Activated CD4-positive, alpha-beta T cell treated with anti-CD3 and anti-CD28 coated beads, Interleukin-2, amount 10 ng/mL, durations not matched to agents 24 days and 14 days (primary cell): ENCODE measurements around the gene PCDH8. TPM values are rescaled to one million over a fixed set of nuclear protein-coding genes. Genes with fewer than 3 reads are reported as not detected.
A peak's percentile ranks its signal among the peaks of the same experiment; 100 is the strongest.

Experiments
- DNase-seq: peaks from one replicate; pipeline ENCODE4 v3.0.0; 2022
- H3K27ac Mint-ChIP-seq: one replicate; pipeline ENCODE4 v1.8.0; 2022; ENCODE audit warnings: mild to moderate bottlenecking, mixed read lengths
- H3K27me3 Mint-ChIP-seq: one replicate; pipeline ENCODE4 v1.8.0; 2022; ENCODE audit warnings: mixed read lengths
- H3K36me3 Mint-ChIP-seq: one replicate; pipeline ENCODE4 v1.8.0; 2022; ENCODE audit warnings: low read depth, mild to moderate bottlenecking, mixed read lengths
- H3K4me1 Mint-ChIP-seq: one replicate; pipeline ENCODE4 v1.8.0; 2021; ENCODE audit warnings: mixed read lengths
- H3K4me3 Mint-ChIP-seq: one replicate; pipeline ENCODE4 v1.8.0; 2022; ENCODE audit warnings: mild to moderate bottlenecking, moderate library complexity, mixed read lengths
- H3K9me3 Mint-ChIP-seq: one replicate; pipeline ENCODE4 v1.8.0; 2021; ENCODE audit warnings: mixed read lengths
- intact Hi-C: fragments of 100-400 bp; cut with micrococcal nuclease; formaldehyde crosslinking; loops from one replicate; pipeline ENCODE4 v1.15.1; 2023
- total RNA-seq: library from RNA; stranded (reverse); gene quantifications from 2 replicates; pipeline ENCODE4 v1.2.3, GENCODE V29; 2022

Gene PCDH8
- total RNA-seq, 1 donor from 2014 or later = not detected

DNA sequence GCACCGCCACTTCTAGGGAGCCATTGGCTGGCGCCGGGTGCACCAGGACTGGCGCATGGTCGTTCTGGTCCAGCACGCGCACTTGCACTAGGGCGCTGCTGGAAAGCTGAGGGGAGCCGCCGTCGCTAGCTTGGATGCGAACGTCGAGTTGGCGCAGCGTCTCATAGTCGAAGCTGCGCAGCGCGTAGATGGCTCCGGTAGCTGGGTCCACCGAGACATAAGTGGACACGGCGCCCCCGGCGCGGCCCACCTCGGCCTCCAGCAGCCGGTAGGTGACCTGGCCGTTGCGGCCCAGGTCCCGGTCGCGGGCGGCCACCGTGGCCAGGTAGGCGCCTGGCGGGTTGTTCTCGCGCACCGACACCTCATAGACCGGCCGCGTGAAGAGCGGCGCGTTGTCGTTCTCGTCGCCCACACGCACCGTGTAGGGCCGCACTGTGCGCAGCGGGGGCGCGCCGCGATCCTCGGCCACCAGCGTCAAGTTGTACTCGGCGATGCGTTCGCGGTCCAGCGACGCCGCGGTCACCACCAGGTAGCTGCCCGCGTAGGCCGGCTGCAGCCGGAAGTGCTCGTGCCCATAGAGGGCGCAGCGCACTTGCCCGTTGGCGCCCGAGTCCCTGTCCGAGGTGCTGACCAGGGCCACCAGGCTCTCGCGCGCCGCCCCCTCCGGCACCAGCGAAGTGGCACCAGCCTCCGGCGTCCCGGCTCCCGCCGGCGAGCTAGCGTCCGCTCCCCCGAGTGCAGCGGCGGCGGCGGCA lies 1.7 kb downstream of the PCDH8 start:
- DNase-seq = peak; percentile 81
- peaks cover 19% of the 10 kb centered on the region for H3K9me3 Mint-ChIP-seq
- H3K36me3 Mint-ChIP-seq = peaks cover 8% of the 10 kb centered on the region
- H3K27ac Mint-ChIP-seq = no peak overlapping the region
- no peak overlapping the region for H3K4me3 Mint-ChIP-seq
- intact Hi-C loops = loop anchor here (5.0 kb wide), 2 partner anchors 179 to 229 kb away; no protein-coding TSS in a partner anchor
- H3K27me3 Mint-ChIP-seq = peaks cover 59% of the 10 kb centered on the region
- H3K4me1 Mint-ChIP-seq = peaks cover 11% of the 10 kb centered on the region

- Mint-ChIP-seq H3K36me3 (peaks cover 8% of the 10 kb centered on the region), H3K4me1 (peaks cover 8% of the 10 kb centered on the region), H3K4me3 (no peak overlapping the region), H3K27me3 (peaks cover 57% of the 10 kb centered on the region), H3K27ac (no peak overlapping the region), H3K9me3 (peaks cover 19% of the 10 kb centered on the region)
- intact Hi-C loops = loop anchor here (5.0 kb wide), 2 partner anchors 179 to 229 kb away; no protein-coding TSS in a partner anchor
- peak; percentile 75 for DNase-seq
Measured at GRCh38 chr13:52845766-52846566, 2.5 kb downstream of the PCDH8 start.

GRCh38 chr13:52845334-52845761 lies 3.1 kb downstream of the PCDH8 start:
- H3K9me3 Mint-ChIP-seq = peaks cover 16% of the 10 kb centered on the region
- H3K27me3 Mint-ChIP-seq = peaks cover 53% of the 10 kb centered on the region
- H3K4me1 Mint-ChIP-seq = peaks cover 4% of the 10 kb centered on the region
- peaks cover 8% of the 10 kb centered on the region for H3K36me3 Mint-ChIP-seq
- intact Hi-C loops = loop anchor here (5.0 kb wide), 2 partner anchors 178 to 228 kb away; no protein-coding TSS in a partner anchor
- peak overlapping the region; percentile 39 for H3K4me3 Mint-ChIP-seq
- H3K27ac Mint-ChIP-seq = peak overlapping the region; percentile 57
- no peak for DNase-seq

GRCh38 chr13:52844836-52845235 lies 3.6 kb downstream of the PCDH8 start:
- Mint-ChIP-seq H3K36me3 (peaks cover 8% of the 10 kb centered on the region), H3K9me3 (peaks cover 13% of the 10 kb centered on the region), H3K4me3 (peak overlapping the region; percentile 39), H3K27ac (peak overlapping the region; percentile 57), H3K4me1 (peaks cover 4% of the 10 kb centered on the region), H3K27me3 (peaks cover 48% of the 10 kb centered on the region)
- no peak for DNase-seq
- intact Hi-C loops = loop anchor here (5.0 kb wide), 2 partner anchors 178 to 228 kb away; no protein-coding TSS in a partner anchor

- peaks cover 36% of the 10 kb centered on the region for H3K27me3 Mint-ChIP-seq
- no peak overlapping the region for H3K27ac Mint-ChIP-seq
- no peaks in the 10 kb centered on the region for H3K9me3 Mint-ChIP-seq
- no peak overlapping the region for H3K4me3 Mint-ChIP-seq
- H3K4me1 Mint-ChIP-seq = no peaks in the 10 kb centered on the region
- no peaks in the 10 kb centered on the region for H3K36me3 Mint-ChIP-seq
- DNase-seq = no peak
- intact Hi-C loops = no loop called here
Measured at GRCh38 chr13:52842441-52842840, 6.0 kb downstream of the PCDH8 start.

DNA sequence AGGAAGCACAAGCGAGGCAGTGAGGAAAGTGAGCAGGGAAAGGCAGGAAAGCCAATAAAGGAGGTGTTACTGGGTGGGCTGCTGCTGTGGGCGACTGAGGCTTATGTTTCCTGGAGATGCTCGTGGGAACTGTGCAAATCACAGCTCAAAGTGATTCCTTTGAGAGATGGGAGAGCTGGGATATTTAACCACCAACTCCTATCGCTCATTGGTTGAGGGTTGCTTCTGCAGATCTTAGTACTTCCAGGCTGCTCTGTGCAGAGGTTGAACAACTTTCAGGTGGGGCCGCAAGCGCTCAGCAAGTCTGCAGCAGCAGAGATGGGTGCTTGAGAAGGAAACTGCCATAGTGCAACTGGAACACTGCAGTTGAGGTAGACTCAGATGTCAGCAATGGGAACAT lies 8.4 kb downstream of the PCDH8 start:
- H3K27ac Mint-ChIP-seq = no peak overlapping the region

GRCh38 chr13:52838433-52839107 lies 9.9 kb downstream of the PCDH8 start:
- H3K4me3 Mint-ChIP-seq = no peak overlapping the region
- H3K27me3 Mint-ChIP-seq = peaks cover 21% of the 10 kb centered on the region
- no peak overlapping the region for H3K27ac Mint-ChIP-seq
- no peaks in the 10 kb centered on the region for H3K36me3 Mint-ChIP-seq
- no peaks in the 10 kb centered on the region for H3K4me1 Mint-ChIP-seq
- intact Hi-C loops = no loop called here
- DNase-seq = no peak
- H3K9me3 Mint-ChIP-seq = no peaks in the 10 kb centered on the region

More for the DNA sequence above, 8.4 kb downstream of the PCDH8 start:
- no peak for DNase-seq
- intact Hi-C loops = no loop called here
- Mint-ChIP-seq H3K9me3 (no peaks in the 10 kb centered on the region), H3K4me3 (no peak overlapping the region), H3K36me3 (no peaks in the 10 kb centered on the region), H3K27me3 (peaks cover 30% of the 10 kb centered on the region), H3K4me1 (no peaks in the 10 kb centered on the region)

- no peak overlapping the region for H3K27ac Mint-ChIP-seq
- intact Hi-C loops = no loop called here
- DNase-seq = no peak
- no peaks in the 10 kb centered on the region for H3K4me1 Mint-ChIP-seq
- H3K27me3 Mint-ChIP-seq = peaks cover 15% of the 10 kb centered on the region
- no peaks in the 10 kb centered on the region for H3K9me3 Mint-ChIP-seq
- H3K4me3 Mint-ChIP-seq = no peak overlapping the region
- no peaks in the 10 kb centered on the region for H3K36me3 Mint-ChIP-seq
Measured at GRCh38 chr13:52837850-52838249, 10.6 kb downstream of the PCDH8 start.

DNA sequence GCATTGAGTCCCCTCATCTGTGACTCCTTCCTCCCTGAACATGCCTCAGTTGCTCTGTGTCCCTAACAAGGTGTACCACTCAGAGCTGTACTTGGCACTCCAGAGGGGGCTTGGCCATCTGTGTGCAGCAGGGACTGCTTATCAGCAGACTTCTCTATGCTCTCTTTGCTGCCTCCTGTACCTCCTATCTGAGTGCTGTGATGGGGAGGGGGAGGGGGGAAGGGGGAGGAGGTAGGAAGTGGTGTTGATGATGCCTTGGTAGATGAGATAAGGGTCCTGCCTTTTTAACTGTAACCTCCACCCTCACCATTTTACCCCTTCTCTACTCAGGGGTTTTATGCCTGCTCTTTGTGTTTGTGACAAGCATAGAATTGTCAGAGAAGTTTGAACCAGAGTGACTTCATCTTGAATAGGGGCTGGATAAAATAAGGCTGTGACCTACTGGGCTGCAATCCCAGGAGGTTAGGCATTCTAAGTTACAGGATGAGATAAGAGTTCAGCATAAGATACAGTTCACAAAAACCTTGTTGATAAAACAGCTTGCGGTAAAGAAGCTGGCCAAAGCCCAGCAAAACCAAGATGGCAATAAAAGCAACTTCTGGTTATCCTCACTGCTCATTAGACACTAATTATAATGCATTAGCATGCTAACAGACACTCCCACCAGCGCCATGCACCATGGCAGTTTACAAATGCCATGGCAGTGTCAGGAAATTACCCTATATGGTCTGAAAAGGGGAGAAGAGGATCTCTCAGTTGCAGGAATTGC lies 13.2 kb downstream of the PCDH8 start:
- Mint-ChIP-seq H3K4me1 (no peaks in the 10 kb centered on the region), H3K27ac (no peak overlapping the region), H3K27me3 (peaks cover 11% of the 10 kb centered on the region), H3K4me3 (no peak overlapping the region), H3K36me3 (no peaks in the 10 kb centered on the region), H3K9me3 (no peaks in the 10 kb centered on the region)
- intact Hi-C loops = no loop called here
- no peak for DNase-seq

DNA sequence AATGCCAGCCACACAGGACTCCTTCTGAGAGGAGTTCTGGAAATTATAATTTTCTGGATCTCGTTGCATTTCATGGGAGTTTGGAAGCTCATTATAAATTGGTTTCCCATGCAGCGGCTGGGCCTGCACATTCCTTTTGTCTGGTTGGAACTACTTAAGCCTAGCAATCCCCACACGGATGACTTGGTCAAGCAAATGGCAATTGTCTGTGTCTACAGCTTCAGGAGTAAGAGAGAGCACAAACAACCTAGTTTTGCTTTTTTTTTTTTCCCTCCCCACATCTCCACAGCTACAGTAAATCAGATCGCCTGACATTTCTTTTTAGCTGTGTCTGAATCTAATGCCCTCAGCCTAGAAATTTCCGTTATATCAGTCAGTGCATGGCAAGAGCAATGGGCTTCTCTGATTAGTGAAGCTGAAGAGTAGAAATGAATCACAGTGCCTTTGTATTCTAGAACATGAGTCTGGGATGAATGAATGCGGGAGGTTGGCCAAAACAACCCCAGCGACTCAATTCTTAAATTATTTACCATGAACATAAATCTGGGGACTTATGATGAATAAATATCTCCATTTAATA lies 15.1 kb downstream of the PCDH8 start:
- Mint-ChIP-seq H3K9me3 (no peaks in the 10 kb centered on the region), H3K4me3 (no peak overlapping the region), H3K27ac (no peak overlapping the region), H3K27me3 (peaks cover 4% of the 10 kb centered on the region), H3K36me3 (no peaks in the 10 kb centered on the region), H3K4me1 (no peaks in the 10 kb centered on the region)
- no peak for DNase-seq
- intact Hi-C loops = no loop called here

DNA sequence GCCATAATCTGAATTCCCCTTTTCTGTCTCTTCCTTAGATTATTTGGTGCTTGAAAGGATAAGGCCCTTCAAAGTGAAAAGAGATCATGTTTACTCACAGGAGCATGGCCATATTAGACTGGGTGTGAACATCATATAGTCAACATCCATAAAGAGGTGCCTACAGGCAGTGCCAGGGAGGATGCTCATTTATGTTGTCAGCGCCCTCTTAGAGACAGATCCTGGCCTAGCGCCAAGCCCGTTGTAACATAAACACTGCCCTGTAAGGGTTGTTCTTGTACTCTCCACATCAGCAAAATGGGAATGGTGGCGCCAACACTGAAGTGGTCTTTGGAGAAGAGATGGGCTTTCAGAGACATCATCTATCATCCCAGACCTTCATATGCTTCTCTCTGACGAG lies 16.1 kb downstream of the PCDH8 start:
- no peak for DNase-seq
- no peaks in the 10 kb centered on the region for H3K9me3 Mint-ChIP-seq
- intact Hi-C loops = no loop called here
- H3K27me3 Mint-ChIP-seq = peaks cover 3% of the 10 kb centered on the region
- H3K27ac Mint-ChIP-seq = no peak overlapping the region
- H3K4me3 Mint-ChIP-seq = no peak overlapping the region
- no peaks in the 10 kb centered on the region for H3K36me3 Mint-ChIP-seq
- no peaks in the 10 kb centered on the region for H3K4me1 Mint-ChIP-seq

GRCh38 chr13:52830946-52831345 lies 17.5 kb downstream of the PCDH8 start:
- no peak for DNase-seq
- Mint-ChIP-seq H3K36me3 (no peaks in the 10 kb centered on the region), H3K27me3 (peaks cover 3% of the 10 kb centered on the region), H3K9me3 (no peaks in the 10 kb centered on the region), H3K4me3 (no peak overlapping the region), H3K27ac (no peak overlapping the region), H3K4me1 (no peaks in the 10 kb centered on the region)
- intact Hi-C loops = no loop called here

DNA sequence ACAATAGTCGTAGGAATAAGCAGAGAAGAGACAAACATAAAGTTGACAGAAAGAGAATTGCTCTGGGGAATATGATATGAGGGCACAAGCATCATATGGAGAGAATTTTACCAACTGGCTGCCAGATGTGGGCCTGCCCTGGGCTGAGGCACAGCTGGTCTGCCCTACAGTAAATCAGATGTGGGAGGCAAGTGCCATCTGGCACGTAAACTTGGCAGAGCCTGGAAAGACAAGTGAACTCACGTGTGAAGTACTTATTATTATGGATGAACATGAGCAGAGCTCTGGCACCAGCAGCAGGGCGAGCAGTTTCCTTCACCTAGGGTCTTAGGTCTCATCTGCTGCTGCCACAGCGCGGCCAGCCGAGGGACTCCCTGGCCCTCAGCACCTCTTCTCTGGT lies 20.6 kb downstream of the PCDH8 start:
- no peak for DNase-seq
- H3K9me3 Mint-ChIP-seq = no peaks in the 10 kb centered on the region
- H3K4me1 Mint-ChIP-seq = no peaks in the 10 kb centered on the region
- H3K27ac Mint-ChIP-seq = no peak overlapping the region
- no peaks in the 10 kb centered on the region for H3K36me3 Mint-ChIP-seq
- H3K27me3 Mint-ChIP-seq = peaks cover 2% of the 10 kb centered on the region
- intact Hi-C loops = no loop called here
- H3K4me3 Mint-ChIP-seq = no peak overlapping the region
